Ovary (tissue), 9 donors: ENCODE results near the gene BIN1. TPM values are rescaled to one million over a fixed set of nuclear protein-coding genes. Genes with fewer than 3 reads are reported as not detected.

ENCODE experiments used
- DNase-seq, 5 donors: peaks; one replicate each; pipeline ENCODE4 v3.0.0-alpha.2; 2019 to 2020
- H3K27ac ChIP-seq, 2 donors: fragments of 200-600 bp; one replicate each; pipeline versions ENCODE4 v1.5.1 to v1.8.0; 2019 to 2022
- H3K27me3 ChIP-seq: fragments of 200-600 bp; one replicate; pipeline ENCODE4 v1.8.0; 2022
- H3K36me3 ChIP-seq: fragments of 200-600 bp; sonication (generic); one replicate; pipeline ENCODE4 v1.5.1; 2019
- H3K4me1 ChIP-seq: one replicate; pipeline ENCODE4 v1.8.1; 2013; ENCODE audit warnings: mild to moderate bottlenecking, moderate library complexity; ENCODE audit not compliant: insufficient read depth
- H3K4me3 ChIP-seq: fragments of 200-600 bp; sonication (generic); one replicate; pipeline ENCODE4 v1.5.1; 2017
- H3K9me3 ChIP-seq, 2 donors: fragments of 200-600 bp in 1 of 2; sonication (generic) in 1 of 2; one replicate each; pipeline versions ENCODE4 v1.5.1 to v1.8.1; 2013 to 2019; ENCODE audit warnings: mild to moderate bottlenecking in 1 of 2, moderate library complexity in 1 of 2
- CTCF ChIP-seq, 3 donors: fragments of 450-650 bp in 2 of 3; fragments of 200-600 bp in 1 of 3; IDR thresholded peaks; one replicate each; pipeline versions ENCODE4 v1.5.1 to v1.8.0; 2016 to 2022; ENCODE audit warnings: antibody characterized with exemption in 3 of 3, mild to moderate bottlenecking in 1 of 3
- EP300 ChIP-seq: sonication (generic); formaldehyde crosslinking; IDR thresholded peaks from one replicate; pipeline ENCODE4 v1.6.1; 2017; ENCODE audit warnings: antibody characterized with exemption
- POLR2A ChIP-seq: fragments of 450-650 bp; IDR thresholded peaks from one replicate; pipeline ENCODE4 v1.6.1; 2017; ENCODE audit warnings: antibody characterized with exemption, mild to moderate bottlenecking, moderate library complexity
- WGBS, 3 donors: extraction: QIAGEN DNeasy Blood & Tissue Kit in 1 of 3; methylation state at CpG; one replicate each; pipeline versions ENCODE4 v1.1.5 to v1.1.7; 2013 to 2017; 5-methylcytosine and 5-hydroxymethylcytosine counted together
- intact Hi-C, 4 donors: fragments of 100-400 bp; cut with DNase I; formaldehyde crosslinking; loops; one replicate each; pipeline versions ENCODE4 v1.11.0 to v1.15.1; 2022 to 2023
- polyA plus RNA-seq, 2 donors: library from polyadenylated mRNA; stranded (reverse); fragments of 200-250 nt in 1 of 2; fragments of 350-450 nt in 1 of 2; fragmentation: Illumina TruSeq in 1 of 2; extraction: RNeasy Lipid Tissue Mini Kit (QIAGEN cat#74804) in 1 of 2; gene quantifications; one replicate each; pipeline ENCODE4 v1.2.3, GENCODE V29; 2013 to 2014
- total RNA-seq, 7 donors: library from RNA; depleted of rRNA in 2 of 7; stranded (reverse); fragments of >200 nt in 2 of 7; fragmentation: NEBNext Ultra II Directional in 3 of 7; extraction: Animal tissue kit (Norgen Biotek cat#: 25700) in 3 of 7; gene quantifications; one replicate each; pipeline versions ENCODE4 v1.1.0 to v1.2.4, GENCODE V29; 2016 to 2023
- donor health status: DM: no; HTN: no; CAD: no; lungs with moderate emphysema.
- donor health status: DM: no; HTN: no; CAD: no.
- donor health status: Bipolar disorder and iron deficiency.
- donor health status: DM: yes; HTN: yes; CAD: no.
- donor health status: DM: no; HTN: no; CAD: no.
- donor health status: DM: yes; HTN: yes; CAD: no.

BIN1 gene
- total and polyA plus RNA-seq, 9 donors = 16.7 to 77.3 (median 54.0) TPM

- H3K4me1 ChIP-seq = no peaks in the 10 kb centered on the region
- WGBS, 3 donors = 65 to 75% (median 74%) methylated on average over 10 to 11 of the region's 11 CpGs
- H3K36me3 ChIP-seq = no peaks in the 10 kb centered on the region
- no peak overlapping the region for H3K4me3 ChIP-seq
- no peak overlapping the region for H3K27ac ChIP-seq
- DNase-seq = no peak
- intact Hi-C loops = no loop called here
- no peak for TF ChIP-seq EP300
- no peak for TF ChIP-seq CTCF (IDR thresholded peaks at IDR 0.05)
- no peak for TF ChIP-seq POLR2A
- H3K9me3 ChIP-seq = no peaks in the 10 kb centered on the region
- no peaks in the 10 kb centered on the region for H3K27me3 ChIP-seq
Measured at GRCh38 chr2:127129937-127130336, 23.0 kb upstream of the BIN1 start.

- Histone ChIP-seq H3K27me3 (no peaks in the 10 kb centered on the region), H3K4me3 (no peak overlapping the region), H3K36me3 (no peaks in the 10 kb centered on the region), H3K4me1 (no peaks in the 10 kb centered on the region), H3K27ac (no peak overlapping the region), H3K9me3 (no peaks in the 10 kb centered on the region)
- intact Hi-C loops = no loop called here
- no peak for DNase-seq
- TF ChIP-seq POLR2A = no peak
- no peak for TF ChIP-seq EP300
- TF ChIP-seq CTCF (IDR thresholded peaks at IDR 0.05) = no peak
- WGBS, 3 donors = 53 to 66% (median 65%) methylated on average over 8 of the region's 8 CpGs
Measured at GRCh38 chr2:127128445-127128904, 21.5 kb upstream of the BIN1 start.

- intact Hi-C loops = no loop called here
- Histone ChIP-seq H3K27me3 (no peaks in the 10 kb centered on the region), H3K4me1 (no peaks in the 10 kb centered on the region), H3K36me3 (no peaks in the 10 kb centered on the region), H3K4me3 (no peak overlapping the region), H3K27ac (no peak overlapping the region), H3K9me3 (no peaks in the 10 kb centered on the region)
- TF ChIP-seq CTCF (IDR thresholded peaks at IDR 0.05) = no peak
- TF ChIP-seq EP300 = no peak
- TF ChIP-seq POLR2A = no peak
- DNase-seq = no peak
- WGBS, 3 donors = 88 to 96% (median 95%) methylated on average over 1 of the region's 1 CpG
Measured at GRCh38 chr2:127125821-127126220, 18.9 kb upstream of the BIN1 start.

GRCh38 chr2:127124426-127124825 lies 17.5 kb upstream of the BIN1 start:
- intact Hi-C loops = no loop called here
- Histone ChIP-seq H3K27me3 (no peaks in the 10 kb centered on the region), H3K27ac (no peak overlapping the region), H3K9me3 (no peaks in the 10 kb centered on the region), H3K4me1 (no peaks in the 10 kb centered on the region), H3K4me3 (no peak overlapping the region), H3K36me3 (no peaks in the 10 kb centered on the region)
- DNase-seq = no peak
- TF ChIP-seq EP300 = no peak
- no peak for TF ChIP-seq CTCF (IDR thresholded peaks at IDR 0.05)
- 95 to 96% (median 96%) methylated on average over 8 of the region's 8 CpGs for WGBS, 3 donors
